NCI-H446 (cell line): ENCODE data around the gene ADAMTS1.

ENCODE experiments used
- DNase-seq, 2 experiments: peaks; one replicate each; lab custom pipeline; 2025; lab: John Stamatoyannopoulos, UW

Gene ADAMTS1

GRCh38 chr21:26812173-26812572, 33.0 kb downstream of the ADAMTS1 start:
- DNase-seq, result no peak

GRCh38 chr21:26811482-26811881, 33.7 kb downstream of the ADAMTS1 start:
- DNase-seq, result no peak

- DNase-seq, result no peak
These were observed 34.4 kb downstream of the ADAMTS1 start for GRCh38 chr21:26810676-26811415.

- DNase-seq, result no peak
These were observed 34.9 kb downstream of the ADAMTS1 start for GRCh38 chr21:26810266-26810665.

- no peak for DNase-seq
These were observed 35.5 kb downstream of the ADAMTS1 start for GRCh38 chr21:26809745-26810144.

GRCh38 chr21:26806801-26807295, 38.4 kb downstream of the ADAMTS1 start:
- DNase-seq, result no peak

- no peak for DNase-seq
These were observed 40.2 kb downstream of the ADAMTS1 start for GRCh38 chr21:26804895-26805609.

GRCh38 chr21:26801498-26801897, 43.7 kb downstream of the ADAMTS1 start:
- DNase-seq, result no peak

GRCh38 chr21:26800970-26801431, 44.2 kb downstream of the ADAMTS1 start:
- no peak for DNase-seq

GRCh38 chr21:26800455-26800854, 44.8 kb downstream of the ADAMTS1 start:
- DNase-seq, result no peak

GRCh38 chr21:26800001-26800400, 45.2 kb downstream of the ADAMTS1 start:
- no peak for DNase-seq

- peak in 1 of 2 experiments; percentile 9 for DNase-seq
These were observed 46.1 kb downstream of the ADAMTS1 start for GRCh38 chr21:26798856-26799751.

- no peak for DNase-seq
These were observed 47.2 kb downstream of the ADAMTS1 start for GRCh38 chr21:26797878-26798456.

- DNase-seq, result peak in 1 of 2 experiments; percentile 17
These were observed 49.3 kb downstream of the ADAMTS1 start for GRCh38 chr21:26795866-26796329.

GRCh38 chr21:26795412-26795805, 49.8 kb downstream of the ADAMTS1 start:
- no peak for DNase-seq

GRCh38 chr21:26794597-26795411, 50.4 kb downstream of the ADAMTS1 start:
- DNase-seq, result no peak

GRCh38 chr21:26790296-26790695, 54.9 kb downstream of the ADAMTS1 start:
- DNase-seq, result no peak

GRCh38 chr21:26788790-26789189, 56.4 kb downstream of the ADAMTS1 start:
- DNase-seq, result no peak
